Measurements from ENCODE around the gene AMIGO1. TPM values are rescaled to one million over a fixed set of nuclear protein-coding genes. Genes with fewer than 3 reads are reported as not detected.

Gene AMIGO1
- total and polyA plus RNA-seq, 2 of the 8 experiments (the other 6 are each of a cell fraction or from before 2014, with no cell fraction given): 1.5 to 2.7 TPM

- H3K14ac ChIP-seq (ENCODE audit: insufficient read length): no peak overlapping the region
- FAIRE-seq: no peak
- CTCF ChIA-PET (ENCODE audit: partially characterized antibody): interaction anchor here (0.6 to 1.7 kb wide), 3 partner anchors 11 to 60 kb away, joined by 3 to 6 read pairs (median 4); partner anchors contain the start of gene ATXN7L2
- TF ChIP-seq CHD1 (IDR thresholded peaks at IDR 0.05; ENCODE audit: low read depth, low read length) (no peak), CREB1 (IDR thresholded peaks at IDR 0.05) (no peak), NANOG (IDR thresholded peaks at IDR 0.05; ENCODE audit: insufficient read depth, low read depth, low read length, poor library complexity, severe bottlenecking) (no peak), ATF3 (IDR thresholded peaks at IDR 0.05; ENCODE audit: insufficient read depth, low read depth, low read length) (no peak), CEBPB (IDR thresholded peaks at IDR 0.05; ENCODE audit: low read depth, low read length) (no peak), CHD2 (IDR thresholded peaks at IDR 0.05; ENCODE audit: low read length) (no peak), SIN3A (conservative IDR thresholded peaks at IDR 0.05 in 1 of 2, IDR thresholded peaks at IDR 0.05 in 1 of 2; ENCODE audit: low read depth in 1 of 2, low read length in 2 of 2) (no peak), CTBP2 (IDR thresholded peaks at IDR 0.05; ENCODE audit: borderline replicate concordance, insufficient read depth, insufficient read length, low read length) (no peak), NRF1 (IDR thresholded peaks at IDR 0.05; ENCODE audit: low read depth, low read length) (no peak), SP4 (IDR thresholded peaks at IDR 0.05; ENCODE audit: low read length) (no peak), SAP30 (IDR thresholded peaks at IDR 0.05; ENCODE audit: insufficient read depth, insufficient replicate concordance, low read length) (no peak)
- TF ChIP-seq, protein P1, sequence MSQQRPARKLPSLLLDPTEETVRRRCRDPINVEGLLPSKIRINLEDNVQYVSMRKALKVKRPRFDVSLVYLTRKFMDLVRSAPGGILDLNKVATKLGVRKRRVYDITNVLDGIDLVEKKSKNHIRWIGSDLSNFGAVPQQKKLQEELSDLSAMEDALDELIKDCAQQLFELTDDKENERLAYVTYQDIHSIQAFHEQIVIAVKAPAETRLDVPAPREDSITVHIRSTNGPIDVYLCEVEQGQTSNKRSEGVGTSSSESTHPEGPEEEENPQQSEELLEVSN (IDR thresholded peaks at IDR 0.05): no peak
Measured at GRCh38 chr1:109472779-109473178, 36.7 kb downstream of the AMIGO1 start.

More at GRCh38 chr1:109472779-109473178, 36.7 kb downstream of the AMIGO1 start:
- H3K56ac ChIP-seq (replicated peaks; ENCODE audit: insufficient read length, low read depth, low read length): no peak overlapping the region
- H3K9me3 ChIP-seq (ENCODE audit: insufficient read depth in 2 of 2, low read depth in 1 of 2, low read length in 1 of 2): no peaks in the 10 kb centered on the region
- H3K23me2 ChIP-seq (ENCODE audit: low read depth, low read length): no peaks in the 10 kb centered on the region
- H2BK5ac ChIP-seq (ENCODE audit: low read depth, low read length): no peak overlapping the region
- H2BK120ac ChIP-seq (replicated peaks; ENCODE audit: low read depth, low read length): no peak overlapping the region
- H3K27me3 ChIP-seq (replicated peaks in 1 of 4; ENCODE audit: control insufficient read depth in 3 of 4, extremely low read depth in 1 of 4, insufficient read depth in 3 of 4, low read length in 3 of 4): peaks cover 1 to 10% (median 7%) of the 10 kb centered on the region in 4 experiments
- no peak overlapping the region for H2BK12ac ChIP-seq (ENCODE audit: low read depth, low read length)
- no peak overlapping the region for H3K4me3 ChIP-seq (ENCODE audit: extremely low read depth in 1 of 4, insufficient read depth in 2 of 4, low read depth in 3 of 4, low read length in 4 of 4)
- 61% methylated on average over 3 of the region's 3 CpGs; no CpG with 5 or more reads in 1 of the 2 experiments for WGBS, 2 experiments (ENCODE audit: extremely low coverage in 1 of 2, insufficient coverage in 1 of 2, insufficient read length in 1 of 2, insufficient replicate concordance in 2 of 2, low coverage in 1 of 2, low lambda C conversion rate in 2 of 2, missing lambda C conversion rate in 1 of 2)
- no peak overlapping the region for H2BK15ac ChIP-seq (ENCODE audit: low read length)
- no peak overlapping the region for H3K27ac ChIP-seq (ENCODE audit: low read depth, low read length)
- H4K20me1 ChIP-seq (replicated peaks in 1 of 2; ENCODE audit: control insufficient read depth in 1 of 2, insufficient read depth in 2 of 2, low read length in 2 of 2): no peaks in the 10 kb centered on the region
- DNase-seq (ENCODE audit: low read depth in 1 of 2, low spot score in 2 of 2): no peak
- no peak overlapping the region for H2AFZ ChIP-seq (ENCODE audit: low read length)
- H4K8ac ChIP-seq (ENCODE audit: extremely low read depth, insufficient read depth, low read length): no peak overlapping the region
- no peak overlapping the region for H2AK5ac ChIP-seq (ENCODE audit: low read depth, low read length)
- H2BK20ac ChIP-seq (ENCODE audit: low read length): no peak overlapping the region
- no peak overlapping the region for H3K18ac ChIP-seq (ENCODE audit: extremely low read depth, low read length)
- no peak overlapping the region for H3K4ac ChIP-seq (replicated peaks; ENCODE audit: insufficient read length, low read depth, low read length)
- peaks cover 0 to 6% (median 1%) of the 10 kb centered on the region in 4 experiments; a peak in 4 of 7 replicates for H3K4me1 ChIP-seq (replicated peaks in 1 of 4; ENCODE audit: control insufficient read depth in 3 of 4, insufficient read depth in 4 of 4, low read length in 3 of 4)
- H3K79me1 ChIP-seq (ENCODE audit: low read depth, low read length): no peaks in the 10 kb centered on the region
- no peaks in the 10 kb centered on the region for H3K79me2 ChIP-seq (ENCODE audit: control insufficient read depth in 1 of 2, insufficient read depth in 2 of 2, low read length in 2 of 2)
- no peaks in the 10 kb centered on the region for H3K36me3 ChIP-seq (ENCODE audit: control insufficient read depth in 2 of 4, insufficient read depth in 4 of 4, low read length in 3 of 4)
- H4K5ac ChIP-seq (ENCODE audit: insufficient read length, low read depth, low read length): no peak overlapping the region
- H3K9ac ChIP-seq (replicated peaks in 1 of 4; ENCODE audit: extremely low read depth in 1 of 4, low read depth in 3 of 4, low read length in 3 of 4): no peak overlapping the region
- no peak overlapping the region for H4K91ac ChIP-seq (replicated peaks; ENCODE audit: insufficient read length, low read length)
- POLR2A ChIA-PET (ENCODE audit: partially characterized antibody): interaction anchor here (1.0 kb wide), 1 partner anchor 212 kb away, joined by 3 read pairs; no protein-coding TSS in a partner anchor
- no peak overlapping the region for H3K23ac ChIP-seq (ENCODE audit: insufficient read length)
- no peak overlapping the region for H3K4me2 ChIP-seq (ENCODE audit: insufficient read depth in 1 of 2, low read depth in 2 of 2, low read length in 2 of 2)
